HepG2 (cell line): Measurements from ENCODE around the gene NSD1. TPM values are rescaled to one million over a fixed set of nuclear protein-coding genes. Genes with fewer than 3 reads are reported as not detected.

Experiments used
- JDP2 ChIP-seq: sonication (generic); formaldehyde crosslinking; IDR thresholded peaks from 2 replicates; pipeline ENCODE4 v1.8.1; 2022; ENCODE audit warnings: missing genetic modification reagents, borderline replicate concordance
- KLF11 ChIP-seq: IDR thresholded peaks from 2 replicates; pipeline ENCODE4 v1.6.1; 2016; ENCODE audit warnings: missing compliant biosample characterization
- KLF16 ChIP-seq, 2 experiments: sonication (generic) in 1 of 2; formaldehyde crosslinking in 1 of 2; IDR thresholded peaks; 2 replicates each; pipeline versions ENCODE4 v1.6.1 to v1.8.0; 2016 to 2023; ENCODE audit warnings: missing genetic modification reagents in 2 of 2, missing compliant biosample characterization in 1 of 2
- MAF1 ChIP-seq: sonication (generic); formaldehyde crosslinking; IDR thresholded peaks from 2 replicates; pipeline ENCODE4 v1.5.0; 2020; ENCODE audit warnings: missing genetic modification reagents, borderline replicate concordance
- NFAT5 ChIP-seq: sonication (generic); formaldehyde crosslinking; IDR thresholded peaks from 2 replicates; pipeline ENCODE4 v1.4.0; 2020; ENCODE audit warnings: missing genetic modification reagents
- ONECUT2 ChIP-seq: sonication (generic); formaldehyde crosslinking; IDR thresholded peaks from 2 replicates; pipeline ENCODE4 v1.4.0; 2020; ENCODE audit warnings: missing genetic modification reagents
- POLR2AphosphoS2 ChIP-seq: IDR thresholded peaks from 2 replicates; pipeline ENCODE4 v1.6.1; 2011; ENCODE audit warnings: low read depth, low read length, improper control_type of control experiment
- RAD21 ChIP-seq: fragments of 450-650 bp; formaldehyde crosslinking; IDR thresholded peaks from 2 replicates; pipeline ENCODE4 v1.5.0; 2020; ENCODE audit warnings: mild to moderate bottlenecking
- SOX5 ChIP-seq: IDR thresholded peaks from 2 replicates; pipeline ENCODE4 v1.6.1; 2016; ENCODE audit warnings: borderline replicate concordance
- STAG1 ChIP-seq: sonication (generic); formaldehyde crosslinking; IDR thresholded peaks from 2 replicates; pipeline ENCODE4 v1.4.0; 2020; ENCODE audit warnings: missing genetic modification reagents
- ZBED4 ChIP-seq: sonication (generic); formaldehyde crosslinking; IDR thresholded peaks from 2 replicates; pipeline ENCODE4 v1.4.0; 2020; ENCODE audit warnings: missing genetic modification reagents, borderline replicate concordance
- ZIK1 ChIP-seq: sonication (generic); formaldehyde crosslinking; IDR thresholded peaks from 2 replicates; pipeline ENCODE4 v1.5.0; 2020; ENCODE audit warnings: mild to moderate bottlenecking, low read depth, missing genetic modification reagents, borderline replicate concordance
- ZNF101 ChIP-seq: sonication (generic); formaldehyde crosslinking; IDR thresholded peaks from 2 replicates; pipeline ENCODE4 v1.4.0; 2020; ENCODE audit warnings: mild to moderate bottlenecking, low read depth, missing genetic modification reagents, borderline replicate concordance
- ZNF180 ChIP-seq: sonication (generic); formaldehyde crosslinking; IDR thresholded peaks from 2 replicates; pipeline ENCODE4 v1.4.0; 2020; ENCODE audit warnings: low read depth, missing genetic modification reagents, borderline replicate concordance
- ZNF20 ChIP-seq: sonication (generic); formaldehyde crosslinking; IDR thresholded peaks from 2 replicates; pipeline ENCODE4 v1.4.0; 2020; ENCODE audit warnings: mild to moderate bottlenecking, moderate library complexity, missing genetic modification reagents
- polyA plus RNA-seq, 8 experiments: library from polyadenylated mRNA; depleted of rRNA in 3 of 8; stranded (reverse) in 7 of 8; unstranded in 1 of 8; fragments of >200 nt; fragmentation: Illumina TruSeq in 4 of 8; extraction: Trizol in 4 of 8; gene quantifications; 2 replicates each; pipeline versions ENCODE4 v1.2.1 to v1.2.3, GENCODE V29; 2011 to 2016; ENCODE audit warnings: low read depth in 4 of 8, missing spikeins in 1 of 8, mixed read lengths in 1 of 8; ENCODE audit not compliant: insufficient read depth in 1 of 8
- total RNA-seq, 5 experiments: library from RNA; depleted of rRNA; stranded (reverse); fragments of >200 nt; fragmentation: Illumina TruSeq; extraction: Trizol; gene quantifications; 2 replicates each; pipeline ENCODE4 v1.2.3, GENCODE V29; 2016; ENCODE audit warnings: low read depth in 1 of 5
- TF ChIP-seq, protein P1 (sequence below): IDR thresholded peaks from 2 replicates; pipeline ENCODE4 v1.6.1; 2018; ENCODE audit warnings: missing genetic modification reagents
- TF ChIP-seq, protein P2 (sequence below): fragments of 450-650 bp; IDR thresholded peaks from 2 replicates; pipeline ENCODE4 v1.6.1; 2016

The NSD1 gene
- total and polyA plus RNA-seq, 2 of the 13 experiments (the other 11 are each of a cell fraction or from before 2014, with no cell fraction given) = 0.01 to 0.09 TPM

DNA sequence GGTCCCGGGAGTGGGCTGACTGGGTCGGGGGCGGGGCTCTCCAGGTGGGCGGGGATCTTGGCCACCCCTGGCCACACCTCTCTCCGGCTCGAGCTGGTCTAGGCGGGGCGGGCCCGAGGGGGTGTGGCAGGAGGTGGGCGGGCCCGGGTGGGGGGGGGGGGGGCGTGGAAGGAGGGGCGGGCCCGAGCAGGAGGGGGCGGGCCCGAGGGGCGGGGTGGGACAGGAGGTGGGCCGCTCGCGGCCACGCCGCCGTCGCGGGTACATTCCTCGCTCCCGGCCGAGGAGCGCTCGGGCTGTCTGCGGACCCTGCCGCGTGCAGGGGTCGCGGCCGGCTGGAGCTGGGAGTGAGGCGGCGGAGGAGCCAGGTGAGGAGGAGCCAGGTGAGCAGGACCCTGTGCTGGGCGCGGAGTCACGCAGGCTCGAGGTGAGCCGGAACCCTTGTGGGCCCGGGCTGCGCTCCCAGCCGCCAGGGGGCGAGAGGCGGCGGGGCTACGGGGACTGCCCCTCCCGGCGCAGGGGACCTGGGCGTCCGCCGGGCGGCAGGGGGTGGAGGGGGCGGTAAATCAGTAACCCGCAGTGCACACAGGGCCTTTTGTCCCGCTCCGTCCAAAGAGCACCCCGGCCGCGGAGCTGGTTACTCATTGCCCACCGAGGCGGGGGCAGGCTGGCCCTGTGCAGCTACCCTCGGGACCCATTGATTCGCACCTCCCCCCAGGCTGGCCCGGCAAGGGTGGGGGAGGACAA, 46.7 kb upstream of the NSD1 start, which contains the start of gene FGFR4 (continued):
- TF ChIP-seq SOX5 (CRISPR knock-in tag) (peak; percentile 70; the same call in 1 of the 2 replicates), ZNF20 (CRISPR knock-in tag) (peak; percentile 59), KLF16 (CRISPR knock-in tag; IDR thresholded peaks at IDR 0.05) (peak in 1 of 2 experiments; percentile 94; a peak in 2 of 4 replicates), STAG1 (CRISPR knock-in tag) (peak; percentile 59), ZIK1 (CRISPR knock-in tag) (peak; percentile 40; the same call in 1 of the 2 replicates), ZNF180 (CRISPR knock-in tag) (no peak), POLR2AphosphoS2 (peak; percentile 65; the same call in 1 of the 2 replicates), KLF11 (no peak; the same call in 1 of the 2 replicates), JDP2 (no peak; the same call in 1 of the 2 replicates), RAD21 (CRISPR knock-in tag) (peak; percentile 94), ZBED4 (CRISPR knock-in tag) (peak; percentile 75; the same call in 1 of the 2 replicates), ZNF101 (CRISPR knock-in tag) (no peak), MAF1 (CRISPR knock-in tag) (peak; percentile 25; the same call in 1 of the 2 replicates), ONECUT2 (CRISPR knock-in tag) (peak; percentile 85), NFAT5 (CRISPR knock-in tag) (0 out of 2 replicates have a peak, but pooled peaks have one; percentile 33)
- TF ChIP-seq, protein P1, sequence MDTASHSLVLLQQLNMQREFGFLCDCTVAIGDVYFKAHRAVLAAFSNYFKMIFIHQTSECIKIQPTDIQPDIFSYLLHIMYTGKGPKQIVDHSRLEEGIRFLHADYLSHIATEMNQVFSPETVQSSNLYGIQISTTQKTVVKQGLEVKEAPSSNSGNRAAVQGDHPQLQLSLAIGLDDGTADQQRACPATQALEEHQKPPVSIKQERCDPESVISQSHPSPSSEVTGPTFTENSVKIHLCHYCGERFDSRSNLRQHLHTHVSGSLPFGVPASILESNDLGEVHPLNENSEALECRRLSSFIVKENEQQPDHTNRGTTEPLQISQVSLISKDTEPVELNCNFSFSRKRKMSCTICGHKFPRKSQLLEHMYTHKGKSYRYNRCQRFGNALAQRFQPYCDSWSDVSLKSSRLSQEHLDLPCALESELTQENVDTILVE = peak; percentile 65; the same call in 1 of the 2 replicates
- TF ChIP-seq, protein P2, sequence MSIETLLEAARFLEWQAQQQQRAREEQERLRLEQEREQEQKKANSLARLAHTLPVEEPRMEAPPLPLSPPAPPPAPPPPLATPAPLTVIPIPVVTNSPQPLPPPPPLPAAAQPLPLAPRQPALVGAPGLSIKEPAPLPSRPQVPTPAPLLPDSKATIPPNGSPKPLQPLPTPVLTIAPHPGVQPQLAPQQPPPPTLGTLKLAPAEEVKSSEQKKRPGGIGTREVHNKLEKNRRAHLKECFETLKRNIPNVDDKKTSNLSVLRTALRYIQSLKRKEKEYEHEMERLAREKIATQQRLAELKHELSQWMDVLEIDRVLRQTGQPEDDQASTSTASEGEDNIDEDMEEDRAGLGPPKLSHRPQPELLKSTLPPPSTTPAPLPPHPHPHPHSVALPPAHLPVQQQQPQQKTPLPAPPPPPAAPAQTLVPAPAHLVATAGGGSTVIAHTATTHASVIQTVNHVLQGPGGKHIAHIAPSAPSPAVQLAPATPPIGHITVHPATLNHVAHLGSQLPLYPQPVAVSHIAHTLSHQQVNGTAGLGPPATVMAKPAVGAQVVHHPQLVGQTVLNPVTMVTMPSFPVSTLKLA = peak; percentile 18; the same call in 1 of the 2 replicates
